ENCODE results near the gene HAUS3.

DNA sequence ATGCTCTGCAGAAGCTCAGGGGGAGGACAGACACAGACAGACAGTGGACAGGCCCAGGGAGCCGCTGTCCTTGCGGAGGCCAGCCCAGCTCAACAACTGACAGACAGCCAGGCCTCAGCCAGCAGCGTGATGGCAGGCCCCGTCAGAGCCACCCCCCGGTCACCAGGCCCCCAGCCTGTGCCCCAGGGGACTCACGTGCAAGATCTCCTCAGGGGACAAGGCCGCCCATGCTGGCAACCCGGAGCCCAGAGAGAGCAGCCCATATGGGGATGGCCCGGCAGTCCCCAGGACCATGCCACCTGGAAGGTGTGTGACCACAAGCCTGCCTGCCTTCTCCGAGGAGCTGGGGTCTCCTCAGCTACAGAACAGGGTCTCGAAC, 48.0 kb upstream of the HAUS3 start:
- TF ChIP-seq POLR2A (IDR thresholded peaks at IDR 0.05) (no peak), CTCF (IDR thresholded peaks at IDR 0.05) (no peak), EP300 (IDR thresholded peaks at IDR 0.05) (no peak), POLR2AphosphoS5 (IDR thresholded peaks at IDR 0.05) (no peak)
